Suprapubic skin (tissue), 4 donors: ENCODE data around the gene SLC18A2. TPM values are rescaled to one million over a fixed set of nuclear protein-coding genes. Genes with fewer than 3 reads are reported as not detected.
A peak's percentile ranks its signal among the peaks of the same experiment; 100 is the strongest.

Experiments used
- DNase-seq, 2 donors: peaks; one replicate each; pipeline ENCODE4 v3.0.0-alpha.2; 2019; ENCODE audit warnings: low spot score in 2 of 2
- H3K27ac ChIP-seq: fragments of 200-600 bp; sonication (generic); one replicate; pipeline ENCODE4 v1.5.1; 2019
- H3K27me3 ChIP-seq: fragments of 200-600 bp; sonication (generic); one replicate; pipeline ENCODE4 v1.5.1; 2019
- H3K36me3 ChIP-seq: fragments of 200-600 bp; sonication (generic); one replicate; pipeline ENCODE4 v1.5.1; 2019
- H3K4me1 ChIP-seq: fragments of 200-600 bp; sonication (generic); one replicate; pipeline ENCODE4 v1.5.1; 2019
- H3K4me3 ChIP-seq: fragments of 200-600 bp; sonication (generic); one replicate; pipeline ENCODE4 v1.5.1; 2019; ENCODE audit warnings: mild to moderate bottlenecking
- H3K9me3 ChIP-seq: fragments of 200-600 bp; sonication (generic); one replicate; pipeline ENCODE4 v1.5.1; 2019
- EP300 ChIP-seq: sonication (generic); formaldehyde crosslinking; IDR thresholded peaks from one replicate; pipeline ENCODE4 v1.6.1; 2017; ENCODE audit warnings: antibody characterized with exemption
- POLR2A ChIP-seq, 2 donors: fragments of 450-650 bp; IDR thresholded peaks; one replicate each; pipeline ENCODE4 v1.6.1; 2017; ENCODE audit warnings: antibody characterized with exemption in 2 of 2, mild to moderate bottlenecking in 2 of 2, moderate library complexity in 2 of 2
- POLR2AphosphoS5 ChIP-seq, 3 donors: sonication (generic); formaldehyde crosslinking; IDR thresholded peaks; one replicate each; pipeline ENCODE4 v1.6.1; 2017; ENCODE audit warnings: antibody characterized with exemption in 3 of 3
- WGBS: methylation state at CpG from one replicate; pipeline ENCODE4 v1.1.5; 2018; 5-methylcytosine and 5-hydroxymethylcytosine counted together
- total RNA-seq, 4 donors: library from RNA; depleted of rRNA; stranded (reverse); fragments of >200 nt; gene quantifications; one replicate each; pipeline ENCODE4 v1.1.0, GENCODE V29; 2016
- TF ChIP-seq, protein P1 (sequence below), 2 donors: fragments of 200-600 bp in 1 of 2; fragments of 450-650 bp in 1 of 2; sonication (generic) in 1 of 2; IDR thresholded peaks; one replicate each; pipeline ENCODE4 v1.5.1; 2016 to 2019; ENCODE audit warnings: antibody characterized with exemption in 2 of 2, mild to moderate bottlenecking in 1 of 2, moderate library complexity in 1 of 2

SLC18A2 gene
- total RNA-seq, 4 donors from 2014 or later: 2.7 to 10.5 (median 5.4) TPM

DNA sequence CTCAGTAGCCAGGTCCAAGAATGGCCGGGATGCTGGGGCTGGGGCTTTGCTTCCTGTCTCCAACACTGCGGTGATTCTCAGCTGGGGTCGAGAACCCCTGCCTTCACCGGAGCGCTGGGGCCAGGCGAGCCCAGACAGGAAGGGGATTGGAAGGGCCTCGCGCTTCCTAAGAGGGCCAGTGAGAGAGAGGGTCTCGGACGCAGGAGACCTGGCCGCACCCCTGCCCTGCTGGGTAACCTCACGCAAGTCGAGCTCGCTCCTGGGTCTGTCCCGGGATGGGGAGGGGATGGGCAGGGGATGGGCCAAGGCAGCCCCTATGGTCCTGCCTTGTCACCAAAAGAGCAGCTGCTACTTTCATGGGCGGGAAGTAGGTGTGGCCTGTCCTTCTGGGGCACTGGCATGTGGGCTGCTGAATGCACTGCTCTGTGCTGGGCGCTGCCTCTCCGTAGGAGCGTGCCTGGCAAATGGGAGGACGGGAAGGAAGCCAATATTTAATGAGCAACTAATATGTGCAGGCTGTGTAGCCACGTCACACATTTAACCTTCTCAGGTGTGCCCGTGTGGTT is 23.6 kb upstream of the SLC18A2 start:
- TF ChIP-seq EP300: no peak
- Histone ChIP-seq H3K36me3 (no peaks in the 10 kb centered on the region), H3K9me3 (no peaks in the 10 kb centered on the region), H3K27me3 (peaks cover 47% of the 10 kb centered on the region), H3K4me3 (peak overlapping the region; percentile 45), H3K4me1 (peaks cover 17% of the 10 kb centered on the region), H3K27ac (no peak overlapping the region)
- 9% methylated on average over 15 of the region's 22 CpGs for WGBS
- peak in 1 of 2 donors; percentile 62 for DNase-seq

- Histone ChIP-seq H3K4me1 (peaks cover 17% of the 10 kb centered on the region), H3K27me3 (peaks cover 47% of the 10 kb centered on the region), H3K36me3 (no peaks in the 10 kb centered on the region), H3K4me3 (no peak overlapping the region), H3K9me3 (no peaks in the 10 kb centered on the region), H3K27ac (no peak overlapping the region)
- WGBS: 68% methylated on average over 7 of the region's 8 CpGs
- TF ChIP-seq POLR2A (IDR thresholded peaks at IDR 0.05) (no peak), EP300 (no peak), POLR2AphosphoS5 (IDR thresholded peaks at IDR 0.05) (no peak)
- TF ChIP-seq, protein P1, sequence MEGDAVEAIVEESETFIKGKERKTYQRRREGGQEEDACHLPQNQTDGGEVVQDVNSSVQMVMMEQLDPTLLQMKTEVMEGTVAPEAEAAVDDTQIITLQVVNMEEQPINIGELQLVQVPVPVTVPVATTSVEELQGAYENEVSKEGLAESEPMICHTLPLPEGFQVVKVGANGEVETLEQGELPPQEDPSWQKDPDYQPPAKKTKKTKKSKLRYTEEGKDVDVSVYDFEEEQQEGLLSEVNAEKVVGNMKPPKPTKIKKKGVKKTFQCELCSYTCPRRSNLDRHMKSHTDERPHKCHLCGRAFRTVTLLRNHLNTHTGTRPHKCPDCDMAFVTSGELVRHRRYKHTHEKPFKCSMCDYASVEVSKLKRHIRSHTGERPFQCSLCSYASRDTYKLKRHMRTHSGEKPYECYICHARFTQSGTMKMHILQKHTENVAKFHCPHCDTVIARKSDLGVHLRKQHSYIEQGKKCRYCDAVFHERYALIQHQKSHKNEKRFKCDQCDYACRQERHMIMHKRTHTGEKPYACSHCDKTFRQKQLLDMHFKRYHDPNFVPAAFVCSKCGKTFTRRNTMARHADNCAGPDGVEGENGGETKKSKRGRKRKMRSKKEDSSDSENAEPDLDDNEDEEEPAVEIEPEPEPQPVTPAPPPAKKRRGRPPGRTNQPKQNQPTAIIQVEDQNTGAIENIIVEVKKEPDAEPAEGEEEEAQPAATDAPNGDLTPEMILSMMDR (IDR thresholded peaks at IDR 0.05): no peak
- no peak for DNase-seq
Measured at GRCh38 chr10:117218654-117219053, 22.3 kb upstream of the SLC18A2 start.

DNA sequence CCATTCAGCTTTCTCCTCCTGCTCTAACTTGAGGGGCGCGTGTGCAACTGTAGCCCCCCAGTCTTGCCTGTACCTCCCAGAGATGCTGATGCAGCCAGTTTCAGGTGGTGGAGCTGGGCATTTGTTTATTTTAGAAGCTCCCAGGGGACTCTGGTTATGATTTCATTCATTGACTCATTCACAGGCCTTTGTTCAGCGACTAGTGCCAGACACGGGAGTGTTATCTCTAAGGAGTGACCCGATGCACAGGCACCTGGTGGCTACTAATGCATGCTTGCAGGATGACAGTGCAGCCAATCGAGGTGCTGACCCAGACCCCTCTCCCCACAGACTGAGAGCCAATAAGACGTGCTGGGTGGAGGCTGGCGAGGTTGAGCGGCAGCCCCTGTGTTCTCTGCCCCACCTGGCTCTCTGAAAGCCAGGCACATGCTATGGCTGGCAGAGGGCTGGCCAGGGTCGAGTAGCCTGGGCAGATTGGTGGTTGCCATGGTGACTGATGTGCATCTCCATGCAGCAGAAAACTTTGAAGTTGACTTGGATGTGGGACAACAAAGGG is 19.7 kb upstream of the SLC18A2 start:
- 67% methylated on average over 4 of the region's 10 CpGs for WGBS
- TF ChIP-seq, protein P1 (IDR thresholded peaks at IDR 0.05): no peak
- no peak for TF ChIP-seq EP300
- no peak for TF ChIP-seq POLR2A (IDR thresholded peaks at IDR 0.05)
- no peak for TF ChIP-seq POLR2AphosphoS5 (IDR thresholded peaks at IDR 0.05)
- Histone ChIP-seq H3K4me1 (peaks cover 17% of the 10 kb centered on the region), H3K4me3 (no peak overlapping the region), H3K36me3 (no peaks in the 10 kb centered on the region), H3K27ac (no peak overlapping the region), H3K9me3 (no peaks in the 10 kb centered on the region), H3K27me3 (peaks cover 37% of the 10 kb centered on the region)
- DNase-seq: peak in 1 of 2 donors; percentile 42

DNA sequence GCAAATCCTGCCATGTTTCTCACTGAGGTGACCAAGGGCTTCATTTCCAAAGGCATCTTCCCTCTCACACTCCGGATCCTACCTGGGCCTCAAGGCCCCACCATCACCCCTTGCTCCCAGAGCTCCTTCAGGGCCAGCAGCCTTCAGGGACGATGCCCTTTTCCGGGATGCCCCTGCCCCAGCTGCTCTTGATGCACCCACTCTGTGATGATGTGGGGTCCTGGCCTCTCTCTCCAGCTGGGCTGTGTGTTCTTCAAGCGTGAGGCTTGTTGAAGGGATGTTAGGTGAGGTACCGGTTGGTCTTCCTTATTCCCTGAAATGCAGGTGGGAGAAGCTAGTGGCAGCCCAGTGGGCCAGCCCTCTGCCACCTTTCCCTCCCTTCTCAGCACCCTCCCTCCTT is 18.4 kb upstream of the SLC18A2 start:
- H3K9me3 ChIP-seq: no peaks in the 10 kb centered on the region
- no peak overlapping the region for H3K27ac ChIP-seq
- WGBS: 95% methylated on average over 5 of the region's 5 CpGs
- peaks cover 3% of the 10 kb centered on the region for H3K4me1 ChIP-seq
- peaks cover 32% of the 10 kb centered on the region for H3K27me3 ChIP-seq
- DNase-seq: peak in 1 of 2 donors; percentile 30
- TF ChIP-seq POLR2A (IDR thresholded peaks at IDR 0.05) (no peak), POLR2AphosphoS5 (IDR thresholded peaks at IDR 0.05) (no peak)
- TF ChIP-seq, protein P1 (IDR thresholded peaks at IDR 0.05): no peak
- no peak overlapping the region for H3K4me3 ChIP-seq
- no peaks in the 10 kb centered on the region for H3K36me3 ChIP-seq

DNA sequence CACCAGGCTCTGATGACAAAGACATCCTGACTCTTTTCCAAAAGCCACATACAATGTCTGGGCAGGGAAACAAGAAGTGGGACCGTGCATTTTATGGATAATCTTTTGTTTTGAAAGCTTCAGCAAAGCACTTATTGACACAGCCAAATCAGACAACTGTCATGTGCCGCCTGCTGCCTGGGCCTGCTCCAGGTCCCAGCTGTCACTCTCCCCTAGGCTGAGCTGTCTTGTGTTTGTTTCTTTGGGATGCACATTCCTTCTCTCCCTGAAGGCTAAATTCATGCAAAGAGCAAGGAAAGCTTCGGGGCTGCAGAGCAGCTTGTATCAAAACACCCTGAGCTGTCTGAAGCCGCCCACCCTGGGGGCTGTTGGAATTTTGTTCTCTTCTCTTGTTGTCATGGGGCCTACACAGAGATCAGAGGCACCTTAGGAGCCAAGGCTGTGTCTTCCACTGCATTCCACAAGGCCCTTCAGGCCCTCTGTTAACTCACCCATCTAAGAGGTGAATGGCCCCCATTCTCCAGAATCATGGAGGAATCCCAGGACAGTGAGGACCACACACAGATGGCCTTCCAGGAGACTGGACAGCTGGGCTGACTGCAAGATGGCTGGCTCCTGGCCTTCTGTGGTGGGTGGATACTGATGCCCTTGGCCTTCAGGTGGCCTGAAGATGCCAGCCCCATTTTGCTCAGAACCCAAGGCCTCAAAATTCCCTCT is 17.8 kb upstream of the SLC18A2 start:
- Histone ChIP-seq H3K27ac (no peak overlapping the region), H3K36me3 (no peaks in the 10 kb centered on the region), H3K27me3 (peaks cover 32% of the 10 kb centered on the region), H3K4me3 (no peak overlapping the region), H3K4me1 (no peaks in the 10 kb centered on the region), H3K9me3 (no peaks in the 10 kb centered on the region)
- TF ChIP-seq POLR2AphosphoS5 (IDR thresholded peaks at IDR 0.05) (no peak), POLR2A (IDR thresholded peaks at IDR 0.05) (no peak), EP300 (no peak)
- TF ChIP-seq, protein P1 (IDR thresholded peaks at IDR 0.05): no peak
- DNase-seq: peak in 1 of 2 donors; percentile 35
- 59% methylated on average over 4 of the region's 4 CpGs for WGBS
